Measurements from ENCODE around the gene C4BPA. TPM values are rescaled to one million over a fixed set of nuclear protein-coding genes. Genes with fewer than 3 reads are reported as not detected.

The C4BPA gene
- total RNA-seq, 1 donor from 2014 or later = not detected

GRCh38 chr1:207084232-207084631 lies 19.8 kb upstream of the C4BPA start:
- H3K36me3 Mint-ChIP-seq (ENCODE audit: low read depth) = no peaks in the 10 kb centered on the region
- no peak overlapping the region for H3K27ac Mint-ChIP-seq
- peaks cover 24% of the 10 kb centered on the region for H3K27me3 Mint-ChIP-seq
- intact Hi-C loops (cut with micrococcal nuclease) = loop anchor here (1.0 to 2.0 kb wide), 3 partner anchors 15 to 415 kb away; no protein-coding TSS in a partner anchor
- no peak for DNase-seq
- no peak overlapping the region for H3K4me3 Mint-ChIP-seq
- H3K4me1 Mint-ChIP-seq = peaks cover 25% of the 10 kb centered on the region
- no peaks in the 10 kb centered on the region for H3K9me3 Mint-ChIP-seq

- Mint-ChIP-seq H3K9me3 (no peaks in the 10 kb centered on the region), H3K4me3 (no peak overlapping the region), H3K4me1 (peaks cover 30% of the 10 kb centered on the region), H3K27ac (no peak overlapping the region), H3K36me3 (ENCODE audit: low read depth) (no peaks in the 10 kb centered on the region), H3K27me3 (peaks cover 24% of the 10 kb centered on the region)
- intact Hi-C loops (cut with micrococcal nuclease) = loop anchor here (1.0 to 2.0 kb wide), 3 partner anchors 14 to 415 kb away; no protein-coding TSS in a partner anchor
- peak; percentile 89 for DNase-seq
Observed at GRCh38 chr1:207084701-207085180, 19.3 kb upstream of the C4BPA start.

- Mint-ChIP-seq H3K27ac (no peak overlapping the region), H3K9me3 (no peaks in the 10 kb centered on the region), H3K4me3 (no peak overlapping the region), H3K27me3 (peaks cover 24% of the 10 kb centered on the region), H3K4me1 (peaks cover 33% of the 10 kb centered on the region), H3K36me3 (ENCODE audit: low read depth) (no peaks in the 10 kb centered on the region)
- DNase-seq = no peak
- intact Hi-C loops (cut with micrococcal nuclease) = loop anchor here (2.0 kb wide), 1 partner anchor 13 kb away; no protein-coding TSS in a partner anchor
Observed at GRCh38 chr1:207085887-207086286, 18.1 kb upstream of the C4BPA start.

- H3K27ac Mint-ChIP-seq = no peak overlapping the region
- intact Hi-C loops (cut with micrococcal nuclease) = loop anchor here (2.0 kb wide), 1 partner anchor 249 kb away; no protein-coding TSS in a partner anchor
Observed at GRCh38 chr1:207088161-207088560, 15.9 kb upstream of the C4BPA start.

GRCh38 chr1:207088701-207089626 lies 15.1 kb upstream of the C4BPA start, which contains the start of gene C4BPB:
Gene C4BPB (plus strand): TSS chr1:207088860. CDS start chr1:207089532, 672 bp downstream.
- H3K36me3 Mint-ChIP-seq (ENCODE audit: low read depth) = no peaks in the 10 kb centered on the region
- no peaks in the 10 kb centered on the region for H3K9me3 Mint-ChIP-seq
- peaks cover 2% of the 10 kb centered on the region for H3K27me3 Mint-ChIP-seq
- peak within 1 kb of the TSS; percentile 77 for H3K4me3 Mint-ChIP-seq
- DNase-seq = peak; percentile 80
- intact Hi-C loops (cut with micrococcal nuclease) = loop anchor here (2.0 kb wide), 1 partner anchor 248 kb away; no protein-coding TSS in a partner anchor
- peaks cover 37% of the 10 kb centered on the region for H3K4me1 Mint-ChIP-seq
- peak within 1 kb of the TSS; percentile 85 for H3K27ac Mint-ChIP-seq

More at GRCh38 chr1:207088161-207088560, 15.9 kb upstream of the C4BPA start:
- DNase-seq = no peak
- H3K36me3 Mint-ChIP-seq (ENCODE audit: low read depth) = no peaks in the 10 kb centered on the region
- peaks cover 6% of the 10 kb centered on the region for H3K27me3 Mint-ChIP-seq
- no peaks in the 10 kb centered on the region for H3K9me3 Mint-ChIP-seq
- H3K4me3 Mint-ChIP-seq = no peak overlapping the region
- H3K4me1 Mint-ChIP-seq = peaks cover 38% of the 10 kb centered on the region

- Mint-ChIP-seq H3K36me3 (ENCODE audit: low read depth) (no peaks in the 10 kb centered on the region), H3K4me3 (peak overlapping the region; percentile 77), H3K27me3 (no peaks in the 10 kb centered on the region), H3K27ac (peak overlapping the region; percentile 85), H3K9me3 (no peaks in the 10 kb centered on the region), H3K4me1 (peaks cover 34% of the 10 kb centered on the region)
- intact Hi-C loops (cut with micrococcal nuclease) = loop anchor here (2.0 kb wide), 1 partner anchor 247 kb away; no protein-coding TSS in a partner anchor
- DNase-seq = no peak
Observed at GRCh38 chr1:207089627-207090355, 14.2 kb upstream of the C4BPA start.

- no peaks in the 10 kb centered on the region for H3K27me3 Mint-ChIP-seq
- H3K27ac Mint-ChIP-seq = no peak overlapping the region
- no peak for DNase-seq
- intact Hi-C loops (cut with micrococcal nuclease) = no loop called here
- H3K9me3 Mint-ChIP-seq = no peaks in the 10 kb centered on the region
- peaks cover 27% of the 10 kb centered on the region for H3K4me1 Mint-ChIP-seq
- H3K36me3 Mint-ChIP-seq (ENCODE audit: low read depth) = no peaks in the 10 kb centered on the region
- H3K4me3 Mint-ChIP-seq = no peak overlapping the region
Observed at GRCh38 chr1:207091200-207091908, 12.7 kb upstream of the C4BPA start.

GRCh38 chr1:207093944-207094343 lies 10.1 kb upstream of the C4BPA start:
- no peaks in the 10 kb centered on the region for H3K36me3 Mint-ChIP-seq (ENCODE audit: low read depth)
- H3K4me3 Mint-ChIP-seq = no peak overlapping the region
- no peak overlapping the region for H3K27ac Mint-ChIP-seq
- intact Hi-C loops (cut with micrococcal nuclease) = no loop called here
- no peaks in the 10 kb centered on the region for H3K9me3 Mint-ChIP-seq
- H3K4me1 Mint-ChIP-seq = peaks cover 33% of the 10 kb centered on the region
- no peaks in the 10 kb centered on the region for H3K27me3 Mint-ChIP-seq
- no peak for DNase-seq

- Mint-ChIP-seq H3K36me3 (ENCODE audit: low read depth) (peaks cover 1% of the 10 kb centered on the region), H3K27ac (peak overlapping the region; percentile 86), H3K4me1 (peaks cover 23% of the 10 kb centered on the region), H3K27me3 (peaks cover 9% of the 10 kb centered on the region), H3K4me3 (peak overlapping the region; percentile 29), H3K9me3 (peaks cover 14% of the 10 kb centered on the region)
- intact Hi-C loops (cut with micrococcal nuclease) = loop anchor here (1.0 to 2.0 kb wide), 7 partner anchors 13 to 401 kb away; partner anchors contain the start of gene CD55
- DNase-seq = peak; percentile 75
Observed at GRCh38 chr1:207097871-207098324, 6.1 kb upstream of the C4BPA start.

GRCh38 chr1:207101720-207102119 lies 2.3 kb upstream of the C4BPA start:
- DNase-seq = no peak
- Mint-ChIP-seq H3K9me3 (peaks cover 19% of the 10 kb centered on the region), H3K27me3 (peaks cover 22% of the 10 kb centered on the region), H3K4me1 (peaks cover 17% of the 10 kb centered on the region), H3K27ac (no peak overlapping the region), H3K36me3 (ENCODE audit: low read depth) (peaks cover 1% of the 10 kb centered on the region), H3K4me3 (no peak overlapping the region)
- intact Hi-C loops (cut with micrococcal nuclease) = no loop called here

GRCh38 chr1:207102146-207102545 lies 1.9 kb upstream of the C4BPA start:
- intact Hi-C loops (cut with micrococcal nuclease) = no loop called here
- peaks cover 24% of the 10 kb centered on the region for H3K27me3 Mint-ChIP-seq
- H3K4me1 Mint-ChIP-seq = peaks cover 16% of the 10 kb centered on the region
- H3K4me3 Mint-ChIP-seq = no peak overlapping the region
- H3K27ac Mint-ChIP-seq = no peak overlapping the region
- peaks cover 19% of the 10 kb centered on the region for H3K9me3 Mint-ChIP-seq
- DNase-seq = no peak
- H3K36me3 Mint-ChIP-seq (ENCODE audit: low read depth) = peaks cover 1% of the 10 kb centered on the region

GRCh38 chr1:207102659-207103058 lies 1.4 kb upstream of the C4BPA start:
- intact Hi-C loops (cut with micrococcal nuclease) = no loop called here
- peaks cover 19% of the 10 kb centered on the region for H3K9me3 Mint-ChIP-seq
- no peak overlapping the region for H3K27ac Mint-ChIP-seq
- peaks cover 13% of the 10 kb centered on the region for H3K4me1 Mint-ChIP-seq
- no peak overlapping the region for H3K4me3 Mint-ChIP-seq
- no peak for DNase-seq
- peaks cover 1% of the 10 kb centered on the region for H3K36me3 Mint-ChIP-seq (ENCODE audit: low read depth)
- H3K27me3 Mint-ChIP-seq = peaks cover 26% of the 10 kb centered on the region

- no peaks in the 10 kb centered on the region for H3K36me3 Mint-ChIP-seq (ENCODE audit: low read depth)
- H3K27ac Mint-ChIP-seq = no peak overlapping the region
- H3K9me3 Mint-ChIP-seq = peaks cover 9% of the 10 kb centered on the region
- peaks cover 43% of the 10 kb centered on the region for H3K27me3 Mint-ChIP-seq
- intact Hi-C loops (cut with micrococcal nuclease) = no loop called here
- H3K4me3 Mint-ChIP-seq = no peak overlapping the region
- no peak for DNase-seq
- H3K4me1 Mint-ChIP-seq = no peaks in the 10 kb centered on the region
Observed at GRCh38 chr1:207109004-207109403, 5.0 kb downstream of the C4BPA start.
